Measurements from ENCODE around the gene BIRC3.

BIRC3 gene

DNA sequence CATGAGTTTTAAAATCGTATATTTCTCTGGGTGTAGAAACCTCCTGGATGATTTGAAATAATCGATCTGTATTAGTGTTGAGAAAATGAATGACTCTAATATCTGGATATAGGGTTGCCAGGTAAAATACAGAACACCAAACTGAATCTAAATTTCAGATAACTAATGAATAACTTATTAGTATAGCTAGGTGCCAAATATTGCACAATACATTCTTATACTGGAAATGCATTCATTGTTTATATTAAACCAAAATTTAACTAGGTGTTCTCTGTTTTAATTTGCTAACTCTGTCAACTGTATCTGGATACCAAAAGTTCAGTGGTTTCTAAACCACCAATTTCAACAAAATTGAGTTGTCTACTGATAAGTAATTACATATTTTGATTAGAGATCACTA lies 2.5 kb upstream of the BIRC3 start:
- Histone ChIP-seq H3K79me1 (ENCODE audit: low read length) (no peaks in the 10 kb centered on the region), H3K9ac (ENCODE audit: low read length) (no peak overlapping the region)

DNA sequence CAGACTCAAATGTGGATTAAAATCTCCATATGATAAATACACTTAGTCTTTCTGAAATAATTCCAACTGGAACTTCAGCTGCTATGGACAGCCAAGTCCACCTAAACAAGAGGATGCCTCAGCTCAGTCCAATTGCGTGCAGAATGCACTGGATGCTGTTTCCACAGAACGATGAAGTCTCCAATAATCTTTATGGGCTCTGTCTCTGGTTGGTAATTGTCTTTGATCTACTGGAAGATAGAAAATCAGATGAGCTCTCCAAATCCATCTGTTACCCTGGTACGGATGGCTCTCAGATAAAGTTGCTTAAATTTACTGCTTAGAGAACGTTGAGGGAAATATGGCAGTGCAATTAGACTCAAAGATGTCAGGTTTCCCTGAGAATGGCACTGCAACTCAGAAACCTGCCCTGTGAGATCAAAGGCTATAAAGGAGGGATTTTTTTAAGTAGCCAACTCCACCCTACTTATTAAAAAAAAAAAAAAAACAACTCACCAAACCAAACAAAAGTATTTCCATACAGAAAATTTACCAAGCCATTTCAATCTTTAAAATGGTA lies 859 bp upstream of the BIRC3 start:
- Histone ChIP-seq H4K8ac (ENCODE audit: low read depth, low read length) (no peak overlapping the region), H2BK15ac (replicated peaks; ENCODE audit: low read depth) (no peak overlapping the region), H3K9ac (ENCODE audit: low read length) (no peak overlapping the region), H3K4me3 (ENCODE audit: low read length) (no peak overlapping the region), H3K79me2 (ENCODE audit: control insufficient read depth, insufficient read depth, low read length) (no peaks in the 10 kb centered on the region), H3K4me2 (ENCODE audit: low read length) (no peak overlapping the region), H3K79me1 (ENCODE audit: low read length) (no peaks in the 10 kb centered on the region), H2AK5ac (ENCODE audit: low read length) (no peak overlapping the region), H3K27ac (ENCODE audit: low read depth, low read length) (no peak overlapping the region), H3K56ac (ENCODE audit: low read length) (no peak overlapping the region), H3K23ac (ENCODE audit: low read length) (no peak overlapping the region), H3K36me3 (ENCODE audit: control insufficient read depth, insufficient read depth, low read length) (no peaks in the 10 kb centered on the region), H3K27me3 (ENCODE audit: insufficient read depth, low read length, poor library complexity) (no peaks in the 10 kb centered on the region), H3K18ac (ENCODE audit: low read length) (no peak overlapping the region), H3K4me1 (ENCODE audit: control insufficient read depth, low read depth, low read length) (no peaks in the 10 kb centered on the region), H2BK120ac (ENCODE audit: low read depth, low read length) (no peak overlapping the region), H4K5ac (ENCODE audit: low read length) (no peak overlapping the region), H2BK5ac (ENCODE audit: low read length) (no peak overlapping the region), H3K4ac (ENCODE audit: low read depth, low read length) (no peak overlapping the region)
- no CpG with 5 or more reads among the region's 4 CpGs for WGBS (ENCODE audit: extremely low coverage, insufficient coverage, low lambda C conversion rate)
- no peak for DNase-seq

More for the DNA sequence above, 2.5 kb upstream of the BIRC3 start:
- Histone ChIP-seq H3K4ac (ENCODE audit: low read depth, low read length) (no peak overlapping the region), H4K8ac (ENCODE audit: low read depth, low read length) (no peak overlapping the region), H3K4me2 (ENCODE audit: low read length) (no peak overlapping the region), H2BK15ac (replicated peaks; ENCODE audit: low read depth) (no peak overlapping the region), H3K27me3 (ENCODE audit: insufficient read depth, low read length, poor library complexity) (no peaks in the 10 kb centered on the region), H3K56ac (ENCODE audit: low read length) (no peak overlapping the region), H3K36me3 (ENCODE audit: control insufficient read depth, insufficient read depth, low read length) (no peaks in the 10 kb centered on the region), H3K4me3 (ENCODE audit: low read length) (no peak overlapping the region), H3K18ac (ENCODE audit: low read length) (no peak overlapping the region), H2BK120ac (ENCODE audit: low read depth, low read length) (no peak overlapping the region), H2AK5ac (ENCODE audit: low read length) (no peak overlapping the region), H3K27ac (ENCODE audit: low read depth, low read length) (no peak overlapping the region), H3K4me1 (ENCODE audit: control insufficient read depth, low read depth, low read length) (no peaks in the 10 kb centered on the region), H4K5ac (ENCODE audit: low read length) (no peak overlapping the region), H3K23ac (ENCODE audit: low read length) (no peak overlapping the region), H3K79me2 (ENCODE audit: control insufficient read depth, insufficient read depth, low read length) (no peaks in the 10 kb centered on the region), H2BK5ac (ENCODE audit: low read length) (no peak overlapping the region)
- no peak for DNase-seq
- no CpG with 5 or more reads among the region's 2 CpGs for WGBS (ENCODE audit: extremely low coverage, insufficient coverage, low lambda C conversion rate)

DNA sequence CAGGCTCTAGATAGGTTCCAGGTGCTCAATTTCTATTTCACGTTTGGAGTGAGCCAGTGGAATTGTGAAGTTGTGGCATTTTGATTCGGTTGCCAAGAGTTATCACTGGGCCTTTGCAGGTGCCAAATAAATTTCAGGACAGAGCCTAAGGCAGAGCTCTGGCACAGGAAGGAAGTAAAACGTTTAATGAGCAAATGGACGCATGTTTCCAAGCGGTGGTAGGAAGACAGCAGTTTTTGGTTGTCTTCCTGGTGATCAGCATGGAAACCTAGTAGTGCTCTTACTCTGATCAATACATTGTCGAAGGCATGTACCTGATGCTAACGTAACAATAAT lies 452 bp downstream of the BIRC3 start:
- no peak overlapping the region for H4K5ac ChIP-seq (ENCODE audit: low read length)
- H3K4me3 ChIP-seq (ENCODE audit: low read length): no peak overlapping the region
- H3K36me3 ChIP-seq (ENCODE audit: control insufficient read depth, insufficient read depth, low read length): no peaks in the 10 kb centered on the region
- no peak overlapping the region for H2BK5ac ChIP-seq (ENCODE audit: low read length)
- H3K27me3 ChIP-seq (ENCODE audit: insufficient read depth, low read length, poor library complexity): no peaks in the 10 kb centered on the region
- no peak overlapping the region for H3K9ac ChIP-seq (ENCODE audit: low read length)
- H2BK15ac ChIP-seq (replicated peaks; ENCODE audit: low read depth): no peak overlapping the region
- no peak overlapping the region for H2BK120ac ChIP-seq (ENCODE audit: low read depth, low read length)
- H3K79me2 ChIP-seq (ENCODE audit: control insufficient read depth, insufficient read depth, low read length): no peaks in the 10 kb centered on the region
- H3K4me2 ChIP-seq (ENCODE audit: low read length): no peak overlapping the region
- no peak overlapping the region for H3K18ac ChIP-seq (ENCODE audit: low read length)
- H3K56ac ChIP-seq (ENCODE audit: low read length): no peak overlapping the region
- H3K79me1 ChIP-seq (ENCODE audit: low read length): no peaks in the 10 kb centered on the region
- WGBS (ENCODE audit: extremely low coverage, insufficient coverage, low lambda C conversion rate): no CpG with 5 or more reads among the region's 7 CpGs
- H3K23ac ChIP-seq (ENCODE audit: low read length): no peak overlapping the region
- no peak for DNase-seq
- H3K4ac ChIP-seq (ENCODE audit: low read depth, low read length): no peak overlapping the region
- no peaks in the 10 kb centered on the region for H3K4me1 ChIP-seq (ENCODE audit: control insufficient read depth, low read depth, low read length)
- H2AK5ac ChIP-seq (ENCODE audit: low read length): no peak overlapping the region
- no peak overlapping the region for H4K8ac ChIP-seq (ENCODE audit: low read depth, low read length)
- H3K27ac ChIP-seq (ENCODE audit: low read depth, low read length): no peak overlapping the region

DNA sequence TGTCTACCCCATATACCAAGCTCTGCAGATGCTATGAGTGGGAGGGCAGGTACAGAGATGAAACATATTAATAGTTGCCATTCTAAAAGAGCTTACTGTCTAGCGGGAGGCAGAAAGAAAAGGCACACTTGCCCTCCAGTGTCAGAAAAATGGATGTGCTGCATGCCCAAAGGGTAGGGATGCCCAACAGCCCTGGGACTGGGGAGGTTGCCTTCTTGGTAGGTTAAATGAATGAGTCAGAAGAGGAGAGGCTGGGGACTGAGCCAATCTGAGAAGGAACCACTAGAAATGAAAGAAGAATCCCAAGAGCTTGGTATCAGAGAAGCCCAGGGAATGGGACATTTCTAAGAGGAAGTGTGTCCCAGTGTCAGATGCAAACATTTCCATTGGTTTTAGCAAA lies 1.2 kb downstream of the BIRC3 start:
- Histone ChIP-seq H3K4ac (ENCODE audit: low read depth, low read length) (no peak overlapping the region), H3K18ac (ENCODE audit: low read length) (no peak overlapping the region), H4K8ac (ENCODE audit: low read depth, low read length) (no peak overlapping the region), H3K79me1 (ENCODE audit: low read length) (no peaks in the 10 kb centered on the region), H2BK5ac (ENCODE audit: low read length) (no peak overlapping the region), H3K4me3 (ENCODE audit: low read length) (no peak overlapping the region), H3K36me3 (ENCODE audit: control insufficient read depth, insufficient read depth, low read length) (no peaks in the 10 kb centered on the region), H2BK15ac (replicated peaks; ENCODE audit: low read depth) (no peak overlapping the region), H3K56ac (ENCODE audit: low read length) (no peak overlapping the region), H3K23ac (ENCODE audit: low read length) (no peak overlapping the region), H3K4me1 (ENCODE audit: control insufficient read depth, low read depth, low read length) (no peaks in the 10 kb centered on the region), H3K4me2 (ENCODE audit: low read length) (no peak overlapping the region), H3K9ac (ENCODE audit: low read length) (no peak overlapping the region), H2BK120ac (ENCODE audit: low read depth, low read length) (no peak overlapping the region), H3K27ac (ENCODE audit: low read depth, low read length) (no peak overlapping the region), H3K79me2 (ENCODE audit: control insufficient read depth, insufficient read depth, low read length) (no peaks in the 10 kb centered on the region), H2AK5ac (ENCODE audit: low read length) (no peak overlapping the region), H3K27me3 (ENCODE audit: insufficient read depth, low read length, poor library complexity) (no peaks in the 10 kb centered on the region), H4K5ac (ENCODE audit: low read length) (no peak overlapping the region)
- no peak for DNase-seq
- no CpG with 5 or more reads among the region's 1 CpG for WGBS (ENCODE audit: extremely low coverage, insufficient coverage, low lambda C conversion rate)

DNA sequence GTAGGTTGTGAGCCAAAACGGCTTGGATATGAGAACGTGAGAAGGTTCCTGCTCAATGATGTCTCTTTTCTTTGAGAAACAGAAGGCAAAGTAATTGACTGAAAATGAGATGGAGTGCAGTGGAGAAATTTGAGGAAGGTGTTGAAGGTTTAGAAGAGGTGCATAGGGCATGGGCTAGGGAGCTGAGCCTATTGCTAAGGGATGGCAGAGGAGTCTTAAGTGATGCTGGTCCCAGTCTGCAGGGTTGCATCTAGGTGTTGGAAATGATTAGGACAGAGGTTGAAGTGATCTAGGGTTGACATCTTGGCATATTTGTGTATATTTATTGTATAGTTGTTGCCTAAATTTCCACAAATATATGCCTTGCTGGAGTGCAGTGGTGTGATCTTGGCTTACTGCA lies 2.3 kb downstream of the BIRC3 start:
- Histone ChIP-seq H3K79me2 (ENCODE audit: control insufficient read depth, insufficient read depth, low read length) (no peaks in the 10 kb centered on the region), H3K4me2 (ENCODE audit: low read length) (no peak overlapping the region), H2AK5ac (ENCODE audit: low read length) (no peak overlapping the region), H3K27me3 (ENCODE audit: insufficient read depth, low read length, poor library complexity) (no peaks in the 10 kb centered on the region), H2BK15ac (replicated peaks; ENCODE audit: low read depth) (no peak overlapping the region), H3K79me1 (ENCODE audit: low read length) (no peaks in the 10 kb centered on the region), H3K23ac (ENCODE audit: low read length) (no peak overlapping the region), H3K4ac (ENCODE audit: low read depth, low read length) (no peak overlapping the region), H2BK5ac (ENCODE audit: low read length) (no peak overlapping the region), H3K9ac (ENCODE audit: low read length) (no peak overlapping the region), H3K27ac (ENCODE audit: low read depth, low read length) (no peak overlapping the region), H4K5ac (ENCODE audit: low read length) (no peak overlapping the region), H3K56ac (ENCODE audit: low read length) (no peak overlapping the region), H3K18ac (ENCODE audit: low read length) (no peak overlapping the region), H3K4me3 (ENCODE audit: low read length) (no peak overlapping the region), H4K8ac (ENCODE audit: low read depth, low read length) (no peak overlapping the region), H3K36me3 (ENCODE audit: control insufficient read depth, insufficient read depth, low read length) (no peaks in the 10 kb centered on the region), H3K4me1 (ENCODE audit: control insufficient read depth, low read depth, low read length) (no peaks in the 10 kb centered on the region), H2BK120ac (ENCODE audit: low read depth, low read length) (no peak overlapping the region)
- DNase-seq: no peak
- no CpG with 5 or more reads among the region's 2 CpGs for WGBS (ENCODE audit: extremely low coverage, insufficient coverage, low lambda C conversion rate)

DNA sequence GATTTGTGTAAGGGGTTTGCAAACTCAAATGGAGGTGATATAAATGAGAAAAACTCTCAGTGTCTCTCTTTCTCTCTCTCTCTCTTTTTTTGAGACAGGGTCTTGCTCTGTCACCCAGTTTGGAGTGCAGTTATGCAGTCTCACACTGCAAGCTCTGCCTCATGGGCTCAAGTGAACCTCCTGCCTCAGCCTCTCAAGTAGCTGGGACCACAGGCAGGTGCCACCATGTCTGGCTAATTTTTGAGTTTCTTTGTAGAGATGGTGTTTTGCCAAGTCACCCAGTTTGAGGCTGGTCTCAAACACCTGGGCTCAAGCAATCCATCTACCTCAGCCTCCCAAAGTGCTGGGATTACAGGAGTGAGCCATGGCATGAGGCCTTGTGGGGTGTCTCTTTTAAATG lies 2.9 kb downstream of the BIRC3 start:
- H2BK120ac ChIP-seq (ENCODE audit: low read depth, low read length): no peak overlapping the region
- H3K27me3 ChIP-seq (ENCODE audit: insufficient read depth, low read length, poor library complexity): no peaks in the 10 kb centered on the region
- H4K5ac ChIP-seq (ENCODE audit: low read length): no peak overlapping the region
- H3K18ac ChIP-seq (ENCODE audit: low read length): no peak overlapping the region
- H3K79me1 ChIP-seq (ENCODE audit: low read length): no peaks in the 10 kb centered on the region
- no peak overlapping the region for H3K4ac ChIP-seq (ENCODE audit: low read depth, low read length)
- no peak for DNase-seq
- no peak overlapping the region for H3K4me3 ChIP-seq (ENCODE audit: low read length)
- no peak overlapping the region for H3K9ac ChIP-seq (ENCODE audit: low read length)
- no peak overlapping the region for H3K23ac ChIP-seq (ENCODE audit: low read length)
- H3K36me3 ChIP-seq (ENCODE audit: control insufficient read depth, insufficient read depth, low read length): no peaks in the 10 kb centered on the region
- no peak overlapping the region for H3K4me2 ChIP-seq (ENCODE audit: low read length)
- no peak overlapping the region for H3K27ac ChIP-seq (ENCODE audit: low read depth, low read length)
- H3K4me1 ChIP-seq (ENCODE audit: control insufficient read depth, low read depth, low read length): no peaks in the 10 kb centered on the region
- H2BK5ac ChIP-seq (ENCODE audit: low read length): no peak overlapping the region
- H3K56ac ChIP-seq (ENCODE audit: low read length): no peak overlapping the region
- H3K79me2 ChIP-seq (ENCODE audit: control insufficient read depth, insufficient read depth, low read length): no peaks in the 10 kb centered on the region
- H2BK15ac ChIP-seq (replicated peaks; ENCODE audit: low read depth): no peak overlapping the region
- H2AK5ac ChIP-seq (ENCODE audit: low read length): no peak overlapping the region
- H4K8ac ChIP-seq (ENCODE audit: low read depth, low read length): no peak overlapping the region

Measured in mesendoderm (in vitro differentiated cells).